ENCODE results near the gene SSBP3.

- TF ChIP-seq CTCF (conservative IDR thresholded peaks at IDR 0.05) (no peak), EZH2 (IDR thresholded peaks at IDR 0.05; ENCODE audit: low read depth) (no peak)
Observed at GRCh38 chr1:54327386-54328065, 78.7 kb downstream of the SSBP3 start.
